ACHN (cell line): ENCODE measurements around the gene NHLRC1.

Experiments
- DNase-seq: peaks from one replicate; pipeline ENCODE4 v3.0.0-alpha.2; 2015
- in situ Hi-C: cut with HindIII; loops from 2 replicates; pipeline ENCODE4 v1.10.0; 2017; ENCODE audit warnings: low sequenced_read_pairs, low pct_ligation_motif_present, low pct_unique_long_range_greater_than_20kb

Gene NHLRC1

GRCh38 chr6:18141805-18142590 is 19.5 kb upstream of the NHLRC1 start:
- no peak for DNase-seq
- in situ Hi-C loops = no loop called here

GRCh38 chr6:18139935-18140621 is 17.6 kb upstream of the NHLRC1 start:
- DNase-seq = no peak
- in situ Hi-C loops = no loop called here

- in situ Hi-C loops = no loop called here
- DNase-seq = no peak
These were observed 16.4 kb upstream of the NHLRC1 start for GRCh38 chr6:18138906-18139305.

- in situ Hi-C loops = no loop called here
- no peak for DNase-seq
These were observed 13.8 kb upstream of the NHLRC1 start for GRCh38 chr6:18136260-18136659.

- in situ Hi-C loops = no loop called here
- DNase-seq = no peak
These were observed 12.7 kb upstream of the NHLRC1 start for GRCh38 chr6:18135171-18135570.

- DNase-seq = no peak
- in situ Hi-C loops = no loop called here
These were observed 9.9 kb upstream of the NHLRC1 start for GRCh38 chr6:18132346-18132745.

- in situ Hi-C loops = no loop called here
- no peak for DNase-seq
These were observed 3.6 kb upstream of the NHLRC1 start for GRCh38 chr6:18126121-18126520.

- in situ Hi-C loops = no loop called here
- DNase-seq = no peak
These were observed 823 bp downstream of the NHLRC1 start for GRCh38 chr6:18121580-18122127.

- in situ Hi-C loops = no loop called here
These were observed 3.2 kb downstream of the NHLRC1 start for GRCh38 chr6:18119236-18119635.

GRCh38 chr6:18118330-18118729 is 4.1 kb downstream of the NHLRC1 start:
- DNase-seq = no peak
- in situ Hi-C loops = no loop called here

More at GRCh38 chr6:18119236-18119635, 3.2 kb downstream of the NHLRC1 start:
- DNase-seq = no peak

GRCh38 chr6:18117136-18117535 is 5.3 kb downstream of the NHLRC1 start:
- DNase-seq = no peak
- in situ Hi-C loops = no loop called here

GRCh38 chr6:18115356-18115755 is 7.1 kb downstream of the NHLRC1 start:
- no peak for DNase-seq
- in situ Hi-C loops = no loop called here

- in situ Hi-C loops = no loop called here
- DNase-seq = no peak
These were observed 12.3 kb downstream of the NHLRC1 start for GRCh38 chr6:18110162-18110561.

- in situ Hi-C loops = no loop called here
- no peak for DNase-seq
These were observed 15.4 kb downstream of the NHLRC1 start for GRCh38 chr6:18107061-18107460.

GRCh38 chr6:18102783-18103509 is 19.5 kb downstream of the NHLRC1 start:
- in situ Hi-C loops = no loop called here
- no peak for DNase-seq

GRCh38 chr6:18101873-18102272 is 20.6 kb downstream of the NHLRC1 start:
- in situ Hi-C loops = no loop called here
- no peak for DNase-seq

- in situ Hi-C loops = no loop called here
- DNase-seq = no peak
These were observed 21.2 kb downstream of the NHLRC1 start for GRCh38 chr6:18101271-18101670.

GRCh38 chr6:18100296-18100695 is 22.2 kb downstream of the NHLRC1 start:
- in situ Hi-C loops = no loop called here
- no peak for DNase-seq

- DNase-seq = no peak
- in situ Hi-C loops = no loop called here
These were observed 23.0 kb downstream of the NHLRC1 start for GRCh38 chr6:18099511-18099910.
